HepG2 (cell line): ENCODE measurements around the gene INHBB. TPM values are rescaled to one million over a fixed set of nuclear protein-coding genes. Genes with fewer than 3 reads are reported as not detected.

Source experiments
- ARHGAP35 ChIP-seq: sonication (generic); formaldehyde crosslinking; IDR thresholded peaks from 2 replicates; pipeline ENCODE4 v1.9.0; 2022; ENCODE audit warnings: mild to moderate bottlenecking, inconsistent platforms, moderate library complexity, missing genetic modification reagents, borderline replicate concordance
- BCL6 ChIP-seq: IDR thresholded peaks from 2 replicates; pipeline ENCODE4 v1.6.1; 2016; ENCODE audit warnings: missing genetic modification reagents, missing compliant biosample characterization
- GABPB1 ChIP-seq: IDR thresholded peaks from 2 replicates; pipeline ENCODE4 v1.6.1; 2016; ENCODE audit warnings: mild to moderate bottlenecking, missing genetic modification reagents, moderate library complexity, missing compliant biosample characterization
- GFI1 ChIP-seq: sonication (generic); formaldehyde crosslinking; IDR thresholded peaks from 2 replicates; pipeline ENCODE4 v1.5.0; 2020; ENCODE audit warnings: missing genetic modification reagents, mild to moderate bottlenecking, borderline replicate concordance
- ISL2 ChIP-seq: sonication (generic); formaldehyde crosslinking; IDR thresholded peaks from 2 replicates; pipeline ENCODE4 v1.5.0; 2020; ENCODE audit warnings: missing genetic modification reagents
- MEIS1 ChIP-seq: sonication (generic); formaldehyde crosslinking; IDR thresholded peaks from 2 replicates; pipeline ENCODE4 v1.9.0; 2021; ENCODE audit warnings: mild to moderate bottlenecking, missing genetic modification reagents, moderate library complexity, borderline replicate concordance
- NFKB2 ChIP-seq: sonication (generic); formaldehyde crosslinking; IDR thresholded peaks from 2 replicates; pipeline ENCODE4 v1.4.0; 2020; ENCODE audit warnings: missing genetic modification reagents, borderline replicate concordance
- NFRKB ChIP-seq: fragments of 450-650 bp; IDR thresholded peaks from 2 replicates; pipeline ENCODE4 v1.6.1; 2017
- NONO ChIP-seq, 2 experiments: fragments of 450-650 bp in 1 of 2; sonication (generic) in 1 of 2; formaldehyde crosslinking in 1 of 2; IDR thresholded peaks in 1 of 2; conservative IDR thresholded peaks in 1 of 2; 2 replicates each; pipeline versions ENCODE4 v1.6.1 to v1.8.0; 2017 to 2022; ENCODE audit warnings: mild to moderate bottlenecking in 1 of 2, missing genetic modification reagents in 1 of 2, moderate library complexity in 1 of 2
- RBAK ChIP-seq: sonication (generic); formaldehyde crosslinking; IDR thresholded peaks from 2 replicates; pipeline ENCODE4 v1.5.1; 2020; ENCODE audit warnings: mild to moderate bottlenecking, missing genetic modification reagents
- SAP130 ChIP-seq: IDR thresholded peaks from 2 replicates; pipeline ENCODE4 v1.6.1; 2016; ENCODE audit warnings: low read depth
- SKI ChIP-seq: fragments of 450-650 bp; IDR thresholded peaks from one replicate; pipeline ENCODE4 v1.6.1; 2018; ENCODE audit warnings: mild to moderate bottlenecking; ENCODE audit not compliant: partially characterized antibody
- SOX13 ChIP-seq, 3 experiments: fragments of 450-650 bp in 1 of 3; sonication (generic) in 1 of 3; formaldehyde crosslinking in 1 of 3; IDR thresholded peaks in 2 of 3; conservative IDR thresholded peaks in 1 of 3; 2 replicates each; pipeline versions ENCODE4 v1.5.0 to v1.6.1; 2016 to 2020; ENCODE audit warnings: antibody characterized with exemption in 1 of 3, mild to moderate bottlenecking in 1 of 3, missing compliant biosample characterization in 1 of 3, missing genetic modification reagents in 1 of 3, moderate library complexity in 1 of 3
- SOX6 ChIP-seq, 2 experiments: fragments of 450-650 bp in 1 of 2; sonication (generic) in 1 of 2; formaldehyde crosslinking in 1 of 2; IDR thresholded peaks; 2 replicates each; pipeline versions ENCODE4 v1.4.0 to v1.6.1; 2017 to 2020; ENCODE audit warnings: antibody characterized with exemption in 1 of 2, mild to moderate bottlenecking in 1 of 2, missing genetic modification reagents in 1 of 2
- SP1 ChIP-seq, 2 experiments: fragments of 450-650 bp in 1 of 2; sonication (generic) in 1 of 2; formaldehyde crosslinking in 1 of 2; IDR thresholded peaks; 2 replicates each; pipeline versions ENCODE4 v1.4.0 to v1.6.1; 2016 to 2020; ENCODE audit warnings: missing genetic modification reagents in 1 of 2
- SP5 ChIP-seq: IDR thresholded peaks from 2 replicates; pipeline ENCODE4 v1.6.1; 2016; ENCODE audit warnings: low read depth, borderline replicate concordance
- TCF7 ChIP-seq: sonication (generic); IDR thresholded peaks from 2 replicates; pipeline ENCODE4 v1.6.1; 2016; ENCODE audit warnings: antibody characterized with exemption, low read depth
- TEAD3 ChIP-seq: optimal IDR thresholded peaks from 2 replicates; pipeline ENCODE3; 2016; ENCODE audit warnings: borderline replicate concordance
- ZFP41 ChIP-seq: sonication (generic); formaldehyde crosslinking; IDR thresholded peaks from 2 replicates; pipeline ENCODE4 v1.4.0; 2020; ENCODE audit warnings: mild to moderate bottlenecking, missing genetic modification reagents, borderline replicate concordance
- ZKSCAN5 ChIP-seq: sonication (generic); formaldehyde crosslinking; IDR thresholded peaks from 2 replicates; pipeline ENCODE4 v1.5.1; 2020; ENCODE audit warnings: mild to moderate bottlenecking, missing genetic modification reagents
- ZNF230 ChIP-seq: sonication (generic); formaldehyde crosslinking; IDR thresholded peaks from 2 replicates; pipeline ENCODE4 v1.4.0; 2020; ENCODE audit warnings: mild to moderate bottlenecking, missing genetic modification reagents
- ZNF234 ChIP-seq: sonication (generic); formaldehyde crosslinking; conservative IDR thresholded peaks from 2 replicates; pipeline ENCODE4 v1.5.1; 2020; ENCODE audit warnings: mild to moderate bottlenecking, missing genetic modification reagents
- ZNF335 ChIP-seq: sonication (generic); formaldehyde crosslinking; IDR thresholded peaks from 2 replicates; pipeline ENCODE4 v1.4.0; 2020; ENCODE audit warnings: missing genetic modification reagents
- ZNF350 ChIP-seq: sonication (generic); formaldehyde crosslinking; IDR thresholded peaks from 2 replicates; pipeline ENCODE4 v1.4.0; 2020; ENCODE audit warnings: mild to moderate bottlenecking, low read depth, missing genetic modification reagents, borderline replicate concordance
- ZNF75D ChIP-seq: sonication (generic); formaldehyde crosslinking; IDR thresholded peaks from 2 replicates; pipeline ENCODE4 v1.8.1; 2023; ENCODE audit warnings: missing genetic modification reagents, mild to moderate bottlenecking, borderline replicate concordance
- ZNF768 ChIP-seq: sonication (generic); formaldehyde crosslinking; IDR thresholded peaks from 2 replicates; pipeline ENCODE4 v1.4.0; 2020; ENCODE audit warnings: missing genetic modification reagents
- ZNF781 ChIP-seq: sonication (generic); formaldehyde crosslinking; IDR thresholded peaks from 2 replicates; pipeline ENCODE4 v1.5.1; 2020; ENCODE audit warnings: borderline replicate concordance, mild to moderate bottlenecking, missing genetic modification reagents; ENCODE audit errors: not compliant biosample characterization
- polyA plus RNA-seq, 8 experiments: library from polyadenylated mRNA; depleted of rRNA in 3 of 8; stranded (reverse) in 7 of 8; unstranded in 1 of 8; fragments of >200 nt; fragmentation: Illumina TruSeq in 4 of 8; extraction: Trizol in 4 of 8; gene quantifications; 2 replicates each; pipeline versions ENCODE4 v1.2.1 to v1.2.3, GENCODE V29; 2011 to 2016; ENCODE audit warnings: low read depth in 4 of 8, missing spikeins in 1 of 8, mixed read lengths in 1 of 8; ENCODE audit not compliant: insufficient read depth in 1 of 8
- total RNA-seq, 5 experiments: library from RNA; depleted of rRNA; stranded (reverse); fragments of >200 nt; fragmentation: Illumina TruSeq; extraction: Trizol; gene quantifications; 2 replicates each; pipeline ENCODE4 v1.2.3, GENCODE V29; 2016; ENCODE audit warnings: low read depth in 1 of 5
- TF ChIP-seq, protein P1 (sequence below): sonication (generic); formaldehyde crosslinking; IDR thresholded peaks from 2 replicates; pipeline ENCODE4 v1.8.1; 2023; ENCODE audit warnings: missing genetic modification reagents, mild to moderate bottlenecking, borderline replicate concordance
- TF ChIP-seq, protein P2 (sequence below): sonication (generic); IDR thresholded peaks from 2 replicates; pipeline ENCODE4 v1.6.1; 2016; ENCODE audit warnings: low read depth, borderline replicate concordance

The INHBB gene
- total and polyA plus RNA-seq, 2 of the 13 experiments (the other 11 are each of a cell fraction or from before 2014, with no cell fraction given) = 0.20 to 1.7 TPM

DNA sequence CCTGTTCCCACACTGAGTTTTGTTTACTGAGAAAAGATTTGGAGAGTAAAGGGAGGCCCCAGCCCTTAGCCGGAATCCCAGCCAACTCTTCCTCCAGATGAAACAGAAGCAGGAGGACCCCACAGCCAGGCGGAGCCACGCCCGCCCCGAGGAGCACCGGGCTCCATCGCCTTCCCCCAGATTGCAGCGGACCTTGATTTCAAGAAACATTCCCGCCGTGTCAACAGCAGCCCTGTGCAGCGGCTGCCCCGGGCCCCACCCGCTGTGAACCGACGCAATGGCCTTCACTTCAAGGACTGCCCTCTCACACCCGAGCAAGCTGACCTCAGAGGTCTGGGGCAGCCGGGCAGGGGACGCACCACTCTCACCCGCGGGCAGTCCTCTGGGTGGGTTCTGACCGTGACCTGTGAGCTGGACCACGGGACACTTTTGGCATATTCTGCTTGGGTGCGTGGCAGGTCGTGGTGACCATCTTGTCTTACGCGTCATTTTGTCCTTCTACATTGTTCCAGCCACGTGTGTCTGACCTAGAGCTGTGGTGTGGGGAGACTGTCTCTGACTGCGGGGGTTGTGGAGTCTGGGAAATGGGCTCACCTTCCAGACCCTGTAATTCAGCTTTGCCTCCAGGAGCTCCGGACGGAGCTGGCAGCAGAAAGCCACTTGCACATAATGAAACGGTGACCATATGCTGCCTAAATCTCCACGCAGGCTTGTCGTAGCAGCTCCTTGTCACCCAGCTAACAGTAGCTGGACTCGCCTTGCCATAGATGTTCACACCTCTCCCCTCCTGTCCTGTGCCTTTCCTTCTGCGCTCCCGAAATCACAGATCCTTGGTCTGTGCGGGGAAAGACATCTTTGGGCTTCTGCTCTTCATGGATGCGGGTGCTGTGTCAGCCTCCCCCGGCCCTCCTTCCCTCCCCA lies 32.0 kb upstream of the INHBB start (continued):
- TF ChIP-seq SAP130 (CRISPR knock-in tag) (peak; percentile 41; the same call in 1 of the 2 replicates), SKI (peak; percentile 16), SOX13 (IDR thresholded peaks at IDR 0.05) (no peak), SOX13 (CRISPR knock-in tag; conservative IDR thresholded peaks at IDR 0.05 in 1 of 2, IDR thresholded peaks at IDR 0.05 in 1 of 2) (peak in 1 of 2 experiments; percentile 47; a peak in 1 of 4 replicates), BCL6 (CRISPR knock-in tag) (peak; percentile 56; the same call in 1 of the 2 replicates), ZNF75D (CRISPR knock-in tag) (no peak), ZNF230 (CRISPR knock-in tag) (peak; percentile 68; the same call in 1 of the 2 replicates), TEAD3 (no peak), ZNF234 (CRISPR knock-in tag) (no peak), MEIS1 (CRISPR knock-in tag) (0 out of 2 replicates have a peak, but pooled peaks have one; percentile 7), GABPB1 (peak; percentile 46; the same call in 1 of the 2 replicates), NFRKB (no peak), TCF7 (0 out of 2 replicates have a peak, but pooled peaks have one; percentile 25), ZNF781 (no peak), ARHGAP35 (CRISPR knock-in tag) (no peak), RBAK (CRISPR knock-in tag) (no peak), ZKSCAN5 (CRISPR knock-in tag) (no peak), NFKB2 (CRISPR knock-in tag) (0 out of 2 replicates have a peak, but pooled peaks have one; percentile 56), ISL2 (CRISPR knock-in tag) (no peak), GFI1 (CRISPR knock-in tag) (peak; percentile 53; the same call in 1 of the 2 replicates), SP1 (IDR thresholded peaks at IDR 0.05) (no peak), SP1 (CRISPR knock-in tag; IDR thresholded peaks at IDR 0.05) (no peak), ZNF335 (CRISPR knock-in tag) (no peak), ZNF768 (peak; percentile 44; the same call in 1 of the 2 replicates), SP5 (CRISPR knock-in tag) (0 out of 2 replicates have a peak, but pooled peaks have one; percentile 41), NONO (IDR thresholded peaks at IDR 0.05) (no peak), NONO (CRISPR knock-in tag; conservative IDR thresholded peaks at IDR 0.05) (no peak), SOX6 (IDR thresholded peaks at IDR 0.05) (no peak), SOX6 (CRISPR knock-in tag; IDR thresholded peaks at IDR 0.05) (peak; percentile 52; the same call in 1 of the 2 replicates), ZNF350 (peak; percentile 46; the same call in 1 of the 2 replicates), ZFP41 (CRISPR knock-in tag) (peak; percentile 77; the same call in 1 of the 2 replicates)
- TF ChIP-seq, protein P1, sequence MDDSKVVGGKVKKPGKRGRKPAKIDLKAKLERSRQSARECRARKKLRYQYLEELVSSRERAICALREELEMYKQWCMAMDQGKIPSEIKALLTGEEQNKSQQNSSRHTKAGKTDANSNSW = no peak
- TF ChIP-seq, protein P2, sequence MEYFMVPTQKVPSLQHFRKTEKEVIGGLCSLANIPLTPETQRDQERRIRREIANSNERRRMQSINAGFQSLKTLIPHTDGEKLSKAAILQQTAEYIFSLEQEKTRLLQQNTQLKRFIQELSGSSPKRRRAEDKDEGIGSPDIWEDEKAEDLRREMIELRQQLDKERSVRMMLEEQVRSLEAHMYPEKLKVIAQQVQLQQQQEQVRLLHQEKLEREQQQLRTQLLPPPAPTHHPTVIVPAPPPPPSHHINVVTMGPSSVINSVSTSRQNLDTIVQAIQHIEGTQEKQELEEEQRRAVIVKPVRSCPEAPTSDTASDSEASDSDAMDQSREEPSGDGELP = no peak
